ENCODE data around the gene ACOXL.
A peak's percentile ranks its signal among the peaks of the same experiment; 100 is the strongest.

The ACOXL gene

DNA sequence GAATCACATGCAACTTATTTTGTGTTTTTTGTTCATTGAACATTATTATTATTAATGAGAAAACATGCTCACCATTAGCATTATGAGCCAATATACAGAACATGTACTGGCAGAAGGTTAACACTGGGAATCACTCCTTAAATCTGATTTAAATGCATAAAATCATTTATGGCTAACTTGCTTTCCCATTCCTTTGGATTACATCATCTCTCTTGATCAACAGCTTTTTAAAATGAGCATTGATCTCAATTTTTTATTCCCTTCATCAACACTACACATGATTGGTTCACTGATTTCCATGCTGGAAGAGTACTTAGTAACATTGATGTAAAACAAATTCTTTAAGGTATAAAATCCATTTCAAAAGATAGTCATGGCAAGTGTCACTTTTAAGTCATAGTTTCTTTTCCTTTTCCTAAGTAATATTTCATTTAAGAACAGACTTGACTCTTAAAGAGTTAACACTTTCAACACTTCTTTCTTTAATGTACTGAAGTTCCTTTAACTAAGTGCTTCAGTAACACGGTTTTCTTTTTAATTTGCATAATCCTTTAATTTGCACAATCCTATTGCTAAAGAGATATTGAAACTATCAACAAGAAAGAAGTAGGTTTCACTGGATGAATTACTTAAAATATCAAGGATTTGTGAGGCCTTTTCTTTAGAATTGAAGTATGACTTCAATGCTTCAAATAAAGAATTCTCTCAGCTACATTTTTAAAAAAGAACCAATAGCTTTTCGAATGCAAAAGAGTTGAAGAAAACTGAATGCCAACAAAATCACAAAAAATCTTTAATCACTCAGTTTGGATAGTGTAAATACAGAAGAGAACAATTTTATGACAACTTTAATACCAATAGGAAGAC is 29.6 kb upstream of the ACOXL start:
- no peak overlapping the region for H3K4me3 ChIP-seq (ENCODE audit: low read depth, low read length)
- no peak for DNase-seq (ENCODE audit: low read depth)
- TF ChIP-seq, protein P1, sequence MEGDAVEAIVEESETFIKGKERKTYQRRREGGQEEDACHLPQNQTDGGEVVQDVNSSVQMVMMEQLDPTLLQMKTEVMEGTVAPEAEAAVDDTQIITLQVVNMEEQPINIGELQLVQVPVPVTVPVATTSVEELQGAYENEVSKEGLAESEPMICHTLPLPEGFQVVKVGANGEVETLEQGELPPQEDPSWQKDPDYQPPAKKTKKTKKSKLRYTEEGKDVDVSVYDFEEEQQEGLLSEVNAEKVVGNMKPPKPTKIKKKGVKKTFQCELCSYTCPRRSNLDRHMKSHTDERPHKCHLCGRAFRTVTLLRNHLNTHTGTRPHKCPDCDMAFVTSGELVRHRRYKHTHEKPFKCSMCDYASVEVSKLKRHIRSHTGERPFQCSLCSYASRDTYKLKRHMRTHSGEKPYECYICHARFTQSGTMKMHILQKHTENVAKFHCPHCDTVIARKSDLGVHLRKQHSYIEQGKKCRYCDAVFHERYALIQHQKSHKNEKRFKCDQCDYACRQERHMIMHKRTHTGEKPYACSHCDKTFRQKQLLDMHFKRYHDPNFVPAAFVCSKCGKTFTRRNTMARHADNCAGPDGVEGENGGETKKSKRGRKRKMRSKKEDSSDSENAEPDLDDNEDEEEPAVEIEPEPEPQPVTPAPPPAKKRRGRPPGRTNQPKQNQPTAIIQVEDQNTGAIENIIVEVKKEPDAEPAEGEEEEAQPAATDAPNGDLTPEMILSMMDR (IDR thresholded peaks at IDR 0.05; ENCODE audit: control insufficient read depth, extremely low read depth, insufficient read depth): no peak

DNA sequence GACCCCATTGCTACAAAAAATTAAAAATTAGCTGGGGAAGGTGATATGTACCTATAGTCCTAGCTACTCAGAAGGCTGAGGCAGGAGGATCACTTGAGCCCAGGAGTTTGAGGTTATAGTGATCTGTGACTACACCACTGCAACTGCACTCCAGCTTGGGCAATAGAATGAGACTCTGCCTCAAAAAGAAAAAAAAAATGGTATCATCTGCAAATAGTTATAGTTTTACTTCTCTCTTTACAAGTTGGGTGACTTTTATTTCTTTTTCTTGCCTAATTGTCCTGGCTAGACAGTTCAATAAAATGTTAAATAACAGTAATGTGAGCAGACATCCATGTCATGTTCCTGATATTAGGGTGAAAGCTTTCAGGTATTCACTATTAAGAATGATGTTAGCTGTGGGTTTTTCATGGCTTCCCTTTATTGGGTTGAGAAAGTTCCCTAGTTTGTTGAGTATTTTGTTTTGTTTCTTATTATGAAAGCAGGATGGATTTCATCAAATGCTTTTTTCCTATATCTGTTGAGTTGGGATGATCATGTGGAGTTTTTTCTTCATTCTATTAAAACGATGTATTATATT is 24.9 kb upstream of the ACOXL start:
- TF ChIP-seq, protein P1 (IDR thresholded peaks at IDR 0.05; ENCODE audit: control insufficient read depth, extremely low read depth, insufficient read depth): no peak
- DNase-seq (ENCODE audit: low read depth): no peak
- H3K4me3 ChIP-seq (ENCODE audit: low read depth, low read length): no peak overlapping the region

DNA sequence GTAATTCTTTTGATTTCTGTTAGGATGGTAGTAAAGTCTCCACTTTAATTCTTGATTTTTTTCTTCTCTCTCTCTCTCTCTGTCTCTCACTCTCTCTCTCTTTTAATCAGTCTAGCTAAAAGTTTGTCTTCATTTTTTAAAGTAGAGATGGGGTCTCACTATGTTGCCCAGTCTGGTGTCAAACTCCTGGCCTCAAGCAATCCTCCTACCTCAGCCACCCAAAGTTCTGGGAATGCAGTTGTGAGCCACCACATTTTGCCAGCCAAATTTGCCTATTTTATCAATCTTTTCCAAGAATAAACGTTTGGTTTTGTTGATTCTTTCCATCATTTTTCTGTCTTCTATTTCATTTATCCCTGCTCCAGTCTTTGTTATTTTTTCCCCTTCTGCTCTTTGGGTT is 23.9 kb upstream of the ACOXL start:
- no peak overlapping the region for H3K4me3 ChIP-seq (ENCODE audit: low read depth, low read length)
- DNase-seq (ENCODE audit: low read depth): no peak
- TF ChIP-seq, protein P1 (IDR thresholded peaks at IDR 0.05; ENCODE audit: control insufficient read depth, extremely low read depth, insufficient read depth): no peak

DNA sequence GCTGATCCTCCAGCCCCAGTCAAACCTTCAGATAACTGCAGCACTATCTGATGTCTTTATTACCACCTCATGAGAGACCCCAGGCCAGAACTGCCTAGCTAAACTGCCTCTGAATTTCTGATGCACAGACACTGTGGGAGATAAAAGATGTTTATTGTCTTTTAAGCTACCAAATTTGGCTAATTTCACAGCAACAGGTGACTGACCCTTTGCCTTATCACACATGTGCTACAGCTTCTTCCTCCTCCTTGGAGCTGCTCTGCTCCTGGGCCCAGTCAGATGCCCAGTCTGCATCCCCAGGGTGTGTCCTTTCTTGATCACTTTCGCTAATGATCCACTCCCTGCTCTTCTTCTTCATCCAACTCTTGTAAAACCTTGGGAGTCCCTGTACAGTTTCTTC is 19.6 kb upstream of the ACOXL start:
- no peak for DNase-seq (ENCODE audit: low read depth)
- H3K4me3 ChIP-seq (ENCODE audit: low read depth, low read length): no peak overlapping the region
- TF ChIP-seq, protein P1 (IDR thresholded peaks at IDR 0.05; ENCODE audit: control insufficient read depth, extremely low read depth, insufficient read depth): no peak

DNA sequence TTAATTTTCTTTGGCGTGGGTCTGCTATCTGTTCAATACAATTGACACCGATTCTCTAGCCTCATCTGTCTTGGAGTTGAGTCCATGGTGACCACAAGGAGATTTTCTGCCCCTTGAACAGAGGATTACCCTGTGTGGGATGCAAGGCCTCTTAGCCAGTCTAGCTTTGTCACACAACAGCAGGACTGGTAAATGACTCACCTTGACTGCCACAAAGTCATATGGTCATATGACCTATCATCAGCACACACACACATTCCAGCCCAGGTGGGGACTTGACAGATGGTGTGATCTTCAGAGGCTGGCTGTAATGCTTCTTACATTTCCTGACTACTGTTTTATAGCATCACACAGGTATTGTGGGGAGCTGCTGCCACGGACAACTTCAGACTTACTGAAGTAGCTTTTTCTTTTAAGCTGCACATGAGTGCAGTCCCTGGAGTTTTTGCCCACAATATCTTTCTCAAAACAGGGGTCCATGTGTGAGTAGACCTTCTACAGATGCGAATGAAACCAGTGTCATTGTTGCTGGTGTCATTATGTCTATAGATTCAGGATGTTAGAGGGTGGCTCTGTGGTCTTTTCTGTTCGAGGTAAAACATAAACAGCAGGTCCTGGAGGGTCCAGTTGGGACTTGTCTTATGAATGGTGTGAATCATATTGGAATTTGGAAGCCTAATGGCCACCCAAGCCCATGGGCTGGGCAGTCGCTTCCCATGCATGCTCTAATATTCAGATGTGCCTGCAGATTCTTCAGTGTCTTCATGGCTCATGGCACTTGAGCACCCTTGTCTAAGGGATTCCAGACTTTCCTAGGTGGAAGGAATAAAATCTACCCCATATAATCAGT is 18.6 kb upstream of the ACOXL start:
- no peak overlapping the region for H3K4me3 ChIP-seq (ENCODE audit: low read depth, low read length)
- DNase-seq (ENCODE audit: low read depth): no peak
- TF ChIP-seq, protein P1 (IDR thresholded peaks at IDR 0.05; ENCODE audit: control insufficient read depth, extremely low read depth, insufficient read depth): no peak

DNA sequence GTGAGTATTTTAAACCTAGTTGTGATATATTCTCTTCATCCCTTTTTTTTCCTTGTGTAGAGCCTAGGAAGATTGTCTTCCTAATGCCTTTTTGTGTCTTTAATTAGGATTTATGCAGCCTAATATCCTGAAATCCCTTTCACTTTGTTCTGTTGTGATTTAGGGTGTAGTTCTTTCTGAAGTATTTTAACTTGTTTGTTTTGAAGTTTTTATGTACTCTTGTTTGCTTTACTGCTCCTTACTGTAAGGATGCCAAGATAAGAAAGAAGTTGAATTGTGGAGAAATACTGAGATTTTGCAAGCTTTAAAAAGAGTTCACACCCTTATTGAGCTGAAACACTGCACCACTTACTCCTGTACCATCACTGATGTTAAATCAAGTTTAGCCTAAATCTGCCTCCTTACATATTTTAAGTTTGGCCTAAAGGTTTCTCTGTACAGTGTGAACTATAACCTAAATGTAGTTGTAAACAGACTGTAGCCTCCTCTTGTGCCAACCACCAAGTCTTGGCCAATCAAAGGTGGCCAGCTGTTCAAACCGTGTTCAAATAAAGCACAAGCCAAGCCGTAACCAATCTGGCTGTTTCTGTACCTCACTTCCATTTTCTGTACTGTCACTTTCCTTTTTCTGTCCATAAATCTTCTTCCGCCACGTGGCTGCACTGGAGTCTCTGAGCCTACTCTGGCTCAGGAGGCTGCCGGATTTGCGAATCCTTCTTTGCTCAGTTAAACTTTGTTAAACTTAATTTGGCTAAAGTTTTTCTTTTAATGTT is 17.7 kb upstream of the ACOXL start:
- DNase-seq (ENCODE audit: low read depth): peak; percentile 66
- H3K4me3 ChIP-seq (ENCODE audit: low read depth, low read length): no peak overlapping the region
- TF ChIP-seq, protein P1 (IDR thresholded peaks at IDR 0.05; ENCODE audit: control insufficient read depth, extremely low read depth, insufficient read depth): no peak

Data from LNCaP clone FGC (cell line).